Thoracic aorta (tissue), 2 donors: ENCODE measurements around the gene CDK13. TPM values are rescaled to one million over a fixed set of nuclear protein-coding genes. Genes with fewer than 3 reads are reported as not detected.
"Not testable (repeated sequence)": the region's sequence is repeated elsewhere in the genome, so short reads cannot be mapped to it uniquely, and the experiment has no call there.

Experiments used
- ATAC-seq: fragments of 150-250 bp; one replicate; pipeline ENCODE4 v1.8.0; 2017; ENCODE audit warnings: low read depth; ENCODE audit not compliant: insufficient number of reproducible peaks, low FRiP score
- DNase-seq: peaks from one replicate; pipeline ENCODE4 v3.0.0-alpha.2; 2020; ENCODE audit warnings: low spot score
- H3K27ac ChIP-seq, 2 donors: fragments of 200-600 bp; sonication (generic); 1 replicate in 1 of 2; 2 replicates in 1 of 2; pipeline ENCODE4 v1.5.1; 2016; ENCODE audit warnings: mild to moderate bottlenecking in 2 of 2, moderate library complexity in 2 of 2
- H3K27me3 ChIP-seq: fragments of 200-600 bp; sonication (generic); replicated peaks from 2 replicates; pipeline ENCODE4 v1.6.0; 2016; ENCODE audit warnings: mild to moderate bottlenecking; ENCODE audit not compliant: insufficient read depth
- H3K36me3 ChIP-seq: fragments of 200-600 bp; sonication (generic); one replicate; pipeline ENCODE4 v1.5.1; 2016
- H3K4me1 ChIP-seq, 2 donors: fragments of 200-600 bp; sonication (generic); 1 replicate in 1 of 2; 2 replicates in 1 of 2; pipeline versions ENCODE4 v1.5.1 to v1.6.0; 2016; ENCODE audit warnings: low read depth in 2 of 2, mild to moderate bottlenecking in 1 of 2; ENCODE audit not compliant: control insufficient read depth in 1 of 2
- H3K4me3 ChIP-seq: fragments of 200-600 bp; sonication (generic); 2 replicates; pipeline ENCODE4 v1.5.1; 2016; ENCODE audit warnings: mild to moderate bottlenecking
- H3K9me3 ChIP-seq: fragments of 200-600 bp; sonication (generic); 2 replicates; pipeline ENCODE4 v1.5.1; 2016
- CTCF ChIP-seq: fragments of 200-600 bp; sonication (generic); IDR thresholded peaks from one replicate; pipeline ENCODE4 v1.5.1; 2019; ENCODE audit warnings: antibody characterized with exemption
- total RNA-seq, 2 donors: library from RNA; depleted of rRNA; stranded (reverse); fragments of >200 nt; gene quantifications; one replicate each; pipeline versions ENCODE4 v1.1.0 to v1.2.3, GENCODE V29; 2016

The CDK13 gene
- total RNA-seq, 2 donors from 2014 or later: 61.3 to 107 TPM

DNA sequence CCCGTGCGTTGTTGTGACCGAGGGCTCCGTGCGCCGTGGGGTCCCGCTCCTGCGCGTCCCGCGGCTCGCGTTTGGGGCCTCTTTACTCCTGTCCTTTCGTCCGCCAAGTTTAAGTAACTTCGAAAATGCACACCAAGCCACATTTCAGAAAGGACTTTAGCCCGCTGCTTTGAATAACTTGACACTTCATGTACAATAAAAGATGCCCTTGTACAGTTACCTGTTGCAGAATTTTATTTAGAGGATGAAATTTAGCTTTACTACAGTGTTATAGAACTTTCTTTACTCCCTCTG is 185.2 kb downstream of the CDK13 start:
- peaks cover 19 to 35% of the 10 kb centered on the region in 2 donors for H3K4me1 ChIP-seq
- no peaks in the 10 kb centered on the region for H3K36me3 ChIP-seq
- H3K9me3 ChIP-seq: no peaks in the 10 kb centered on the region
- DNase-seq (no peak), ATAC-seq (no peak)
- peak overlapping the region; percentile 83 for H3K4me3 ChIP-seq
- H3K27me3 ChIP-seq: no peaks in the 10 kb centered on the region
- TF ChIP-seq CTCF: no peak
- peak overlapping the region; percentile 83 to 88 for H3K27ac ChIP-seq

GRCh38 chr7:40137563-40137962 is 187.5 kb downstream of the CDK13 start:
- no peak for ATAC-seq
- Histone ChIP-seq H3K36me3 (no peaks in the 10 kb centered on the region), H3K9me3 (no peaks in the 10 kb centered on the region), H3K4me1 (peaks cover 11 to 21% of the 10 kb centered on the region in 2 donors), H3K27ac (no peak overlapping the region), H3K27me3 (no peaks in the 10 kb centered on the region), H3K4me3 (no peak overlapping the region)
- no peak for TF ChIP-seq CTCF
- no peak for DNase-seq

DNA sequence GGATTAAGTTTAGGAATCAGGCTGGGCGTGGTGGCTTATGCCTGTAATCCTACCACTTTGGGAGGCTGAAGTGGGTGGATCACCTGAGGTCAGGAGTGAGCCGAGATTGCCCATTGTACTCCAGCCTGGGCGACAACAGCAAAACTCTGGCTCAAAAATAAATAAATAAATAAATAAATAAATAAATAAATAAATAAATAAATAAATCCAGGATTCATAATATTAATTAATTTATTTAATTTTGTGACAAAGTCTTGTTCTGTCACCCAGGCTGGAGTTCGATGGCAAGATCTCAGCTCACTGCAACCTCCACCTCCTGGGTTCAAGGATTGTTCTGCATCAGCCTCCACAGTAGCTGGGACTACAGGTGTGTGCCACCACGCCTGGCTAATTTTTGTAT is 188.9 kb downstream of the CDK13 start:
- Histone ChIP-seq H3K27ac (no peak overlapping the region), H3K4me1 (peaks cover 0 to 9% of the 10 kb centered on the region in 2 donors), H3K27me3 (no peaks in the 10 kb centered on the region), H3K9me3 (no peaks in the 10 kb centered on the region), H3K4me3 (no peak overlapping the region), H3K36me3 (no peaks in the 10 kb centered on the region)
- TF ChIP-seq CTCF: no peak
- DNase-seq (no peak), ATAC-seq (no peak)

GRCh38 chr7:40139891-40140290 is 189.8 kb downstream of the CDK13 start:
- H3K9me3 ChIP-seq, H3K4me1 ChIP-seq, H3K27me3 ChIP-seq, ATAC-seq, H3K36me3 ChIP-seq, H3K4me3 ChIP-seq, DNase-seq, H3K27ac ChIP-seq: not testable (repeated sequence)

DNA sequence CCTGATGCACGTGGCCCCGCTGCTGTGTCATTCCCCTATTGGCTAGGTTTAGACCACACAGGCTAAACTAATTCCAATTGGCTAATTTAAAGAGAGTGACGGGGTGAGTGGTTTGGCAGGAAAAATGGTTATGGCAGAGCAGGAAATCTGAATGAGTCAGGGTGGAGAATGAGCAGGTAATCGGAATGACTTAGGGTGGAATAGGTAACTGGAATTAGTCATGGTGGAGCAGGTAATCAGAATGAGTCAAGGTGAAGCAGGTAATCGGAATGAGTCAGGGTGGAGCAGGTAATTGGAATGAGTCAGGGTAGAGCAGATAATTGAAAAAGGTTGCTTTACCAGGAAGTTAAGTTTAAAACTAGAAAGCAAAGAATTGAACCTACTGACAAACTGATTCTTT is 191.9 kb downstream of the CDK13 start:
- H3K4me3 ChIP-seq, DNase-seq, H3K4me1 ChIP-seq, H3K36me3 ChIP-seq, H3K27ac ChIP-seq, ATAC-seq, H3K27me3 ChIP-seq, H3K9me3 ChIP-seq: not testable (repeated sequence)

DNA sequence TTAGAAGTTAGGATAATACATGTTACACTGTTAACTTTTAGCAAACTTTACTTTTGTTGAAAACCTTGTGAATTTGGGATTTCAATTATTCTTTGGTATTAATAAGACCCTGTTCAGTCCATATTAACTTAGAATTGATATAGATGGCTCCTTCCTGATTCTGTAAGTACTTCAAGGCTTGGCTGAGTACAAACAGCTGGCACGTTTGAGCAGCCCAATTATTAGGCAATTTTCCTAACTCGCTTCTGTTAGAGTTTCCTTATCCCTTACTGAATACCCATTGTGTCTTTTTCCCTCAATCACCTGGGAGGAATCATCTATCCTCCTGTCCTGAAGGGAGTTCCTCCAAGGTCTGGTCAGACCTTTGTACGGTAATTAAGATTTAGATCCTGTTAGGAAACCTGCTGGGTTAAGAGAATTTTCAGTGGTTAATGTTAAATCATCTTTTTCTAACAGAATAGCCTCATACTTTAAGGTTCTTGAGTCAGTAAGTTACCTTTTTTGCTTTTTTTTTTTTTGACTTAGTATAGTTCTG is 195.6 kb downstream of the CDK13 start:
- not testable (repeated sequence) for H3K27me3 ChIP-seq, H3K4me3 ChIP-seq, H3K27ac ChIP-seq, ATAC-seq, DNase-seq, H3K4me1 ChIP-seq, H3K36me3 ChIP-seq, H3K9me3 ChIP-seq
